WTC11 (cell line): ENCODE measurements around the gene PIGZ.

Source experiments
- FOXK1 ChIP-seq: sonication (generic); formaldehyde crosslinking; IDR thresholded peaks from 2 replicates; pipeline ENCODE4 v1.8.0; 2022; ENCODE audit warnings: mild to moderate bottlenecking, moderate library complexity, missing genetic modification reagents
- TEAD4 ChIP-seq: sonication (generic); formaldehyde crosslinking; IDR thresholded peaks from 2 replicates; pipeline ENCODE4 v1.8.0; 2022; ENCODE audit warnings: mild to moderate bottlenecking, missing genetic modification reagents
- TF ChIP-seq, protein P1 (sequence below): sonication (generic); formaldehyde crosslinking; IDR thresholded peaks from 2 replicates; pipeline ENCODE4 v1.8.0; 2022; ENCODE audit warnings: mild to moderate bottlenecking, missing genetic modification reagents
- TF ChIP-seq, protein P2 (sequence below): sonication (generic); formaldehyde crosslinking; IDR thresholded peaks from 2 replicates; pipeline ENCODE4 v1.8.0; 2023; ENCODE audit warnings: mild to moderate bottlenecking, missing genetic modification reagents
- TF ChIP-seq, protein P3 (sequence below): sonication (generic); formaldehyde crosslinking; conservative IDR thresholded peaks from 2 replicates; pipeline ENCODE4 v1.8.1; 2023; ENCODE audit warnings: mild to moderate bottlenecking, low read depth, missing genetic modification reagents, moderate library complexity
- TF ChIP-seq, protein P4 (sequence below): fragments of 200-600 bp; IDR thresholded peaks from 2 replicates; pipeline ENCODE4 v1.8.0; 2022; ENCODE audit warnings: antibody characterized with exemption
- TF ChIP-seq, protein P5 (sequence below): sonication (generic); formaldehyde crosslinking; IDR thresholded peaks from 2 replicates; pipeline ENCODE4 v1.8.0; 2022; ENCODE audit warnings: mild to moderate bottlenecking, missing genetic modification reagents
- TF ChIP-seq, protein P6 (sequence below): sonication (generic); formaldehyde crosslinking; IDR thresholded peaks from 2 replicates; pipeline ENCODE4 v1.8.0; 2023; ENCODE audit warnings: missing genetic modification reagents, mild to moderate bottlenecking, borderline replicate concordance

DNA sequence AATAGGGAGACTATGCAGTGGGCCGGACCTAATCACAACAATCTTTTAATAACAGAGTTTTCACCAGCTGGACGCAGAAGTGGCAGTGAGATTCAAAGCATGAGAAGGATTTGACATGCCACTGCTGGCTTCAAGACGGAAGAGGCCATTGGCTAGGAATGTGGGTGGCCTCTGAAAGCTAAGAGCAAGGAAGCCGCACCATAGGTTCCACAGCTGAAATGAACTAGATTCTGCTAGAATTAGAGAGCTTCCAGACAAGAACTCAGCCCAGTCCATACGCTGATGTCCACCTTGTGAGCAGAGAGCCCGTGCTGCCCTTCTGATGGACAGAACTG is 19.4 kb downstream of the PIGZ start:
- TF ChIP-seq, protein P1, sequence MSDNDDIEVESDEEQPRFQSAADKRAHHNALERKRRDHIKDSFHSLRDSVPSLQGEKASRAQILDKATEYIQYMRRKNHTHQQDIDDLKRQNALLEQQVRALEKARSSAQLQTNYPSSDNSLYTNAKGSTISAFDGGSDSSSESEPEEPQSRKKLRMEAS (CRISPR knock-in tag): no peak
- TF ChIP-seq, protein P2, sequence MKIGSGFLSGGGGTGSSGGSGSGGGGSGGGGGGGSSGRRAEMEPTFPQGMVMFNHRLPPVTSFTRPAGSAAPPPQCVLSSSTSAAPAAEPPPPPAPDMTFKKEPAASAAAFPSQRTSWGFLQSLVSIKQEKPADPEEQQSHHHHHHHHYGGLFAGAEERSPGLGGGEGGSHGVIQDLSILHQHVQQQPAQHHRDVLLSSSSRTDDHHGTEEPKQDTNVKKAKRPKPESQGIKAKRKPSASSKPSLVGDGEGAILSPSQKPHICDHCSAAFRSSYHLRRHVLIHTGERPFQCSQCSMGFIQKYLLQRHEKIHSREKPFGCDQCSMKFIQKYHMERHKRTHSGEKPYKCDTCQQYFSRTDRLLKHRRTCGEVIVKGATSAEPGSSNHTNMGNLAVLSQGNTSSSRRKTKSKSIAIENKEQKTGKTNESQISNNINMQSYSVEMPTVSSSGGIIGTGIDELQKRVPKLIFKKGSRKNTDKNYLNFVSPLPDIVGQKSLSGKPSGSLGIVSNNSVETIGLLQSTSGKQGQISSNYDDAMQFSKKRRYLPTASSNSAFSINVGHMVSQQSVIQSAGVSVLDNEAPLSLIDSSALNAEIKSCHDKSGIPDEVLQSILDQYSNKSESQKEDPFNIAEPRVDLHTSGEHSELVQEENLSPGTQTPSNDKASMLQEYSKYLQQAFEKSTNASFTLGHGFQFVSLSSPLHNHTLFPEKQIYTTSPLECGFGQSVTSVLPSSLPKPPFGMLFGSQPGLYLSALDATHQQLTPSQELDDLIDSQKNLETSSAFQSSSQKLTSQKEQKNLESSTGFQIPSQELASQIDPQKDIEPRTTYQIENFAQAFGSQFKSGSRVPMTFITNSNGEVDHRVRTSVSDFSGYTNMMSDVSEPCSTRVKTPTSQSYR (CRISPR knock-in tag): no peak
- no peak for TF ChIP-seq TEAD4 (CRISPR knock-in tag)
- TF ChIP-seq, protein P3, sequence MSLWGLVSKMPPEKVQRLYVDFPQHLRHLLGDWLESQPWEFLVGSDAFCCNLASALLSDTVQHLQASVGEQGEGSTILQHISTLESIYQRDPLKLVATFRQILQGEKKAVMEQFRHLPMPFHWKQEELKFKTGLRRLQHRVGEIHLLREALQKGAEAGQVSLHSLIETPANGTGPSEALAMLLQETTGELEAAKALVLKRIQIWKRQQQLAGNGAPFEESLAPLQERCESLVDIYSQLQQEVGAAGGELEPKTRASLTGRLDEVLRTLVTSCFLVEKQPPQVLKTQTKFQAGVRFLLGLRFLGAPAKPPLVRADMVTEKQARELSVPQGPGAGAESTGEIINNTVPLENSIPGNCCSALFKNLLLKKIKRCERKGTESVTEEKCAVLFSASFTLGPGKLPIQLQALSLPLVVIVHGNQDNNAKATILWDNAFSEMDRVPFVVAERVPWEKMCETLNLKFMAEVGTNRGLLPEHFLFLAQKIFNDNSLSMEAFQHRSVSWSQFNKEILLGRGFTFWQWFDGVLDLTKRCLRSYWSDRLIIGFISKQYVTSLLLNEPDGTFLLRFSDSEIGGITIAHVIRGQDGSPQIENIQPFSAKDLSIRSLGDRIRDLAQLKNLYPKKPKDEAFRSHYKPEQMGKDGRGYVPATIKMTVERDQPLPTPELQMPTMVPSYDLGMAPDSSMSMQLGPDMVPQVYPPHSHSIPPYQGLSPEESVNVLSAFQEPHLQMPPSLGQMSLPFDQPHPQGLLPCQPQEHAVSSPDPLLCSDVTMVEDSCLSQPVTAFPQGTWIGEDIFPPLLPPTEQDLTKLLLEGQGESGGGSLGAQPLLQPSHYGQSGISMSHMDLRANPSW (CRISPR knock-in tag): no peak
- TF ChIP-seq, protein P4, sequence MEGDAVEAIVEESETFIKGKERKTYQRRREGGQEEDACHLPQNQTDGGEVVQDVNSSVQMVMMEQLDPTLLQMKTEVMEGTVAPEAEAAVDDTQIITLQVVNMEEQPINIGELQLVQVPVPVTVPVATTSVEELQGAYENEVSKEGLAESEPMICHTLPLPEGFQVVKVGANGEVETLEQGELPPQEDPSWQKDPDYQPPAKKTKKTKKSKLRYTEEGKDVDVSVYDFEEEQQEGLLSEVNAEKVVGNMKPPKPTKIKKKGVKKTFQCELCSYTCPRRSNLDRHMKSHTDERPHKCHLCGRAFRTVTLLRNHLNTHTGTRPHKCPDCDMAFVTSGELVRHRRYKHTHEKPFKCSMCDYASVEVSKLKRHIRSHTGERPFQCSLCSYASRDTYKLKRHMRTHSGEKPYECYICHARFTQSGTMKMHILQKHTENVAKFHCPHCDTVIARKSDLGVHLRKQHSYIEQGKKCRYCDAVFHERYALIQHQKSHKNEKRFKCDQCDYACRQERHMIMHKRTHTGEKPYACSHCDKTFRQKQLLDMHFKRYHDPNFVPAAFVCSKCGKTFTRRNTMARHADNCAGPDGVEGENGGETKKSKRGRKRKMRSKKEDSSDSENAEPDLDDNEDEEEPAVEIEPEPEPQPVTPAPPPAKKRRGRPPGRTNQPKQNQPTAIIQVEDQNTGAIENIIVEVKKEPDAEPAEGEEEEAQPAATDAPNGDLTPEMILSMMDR: no peak
- TF ChIP-seq, protein P5, sequence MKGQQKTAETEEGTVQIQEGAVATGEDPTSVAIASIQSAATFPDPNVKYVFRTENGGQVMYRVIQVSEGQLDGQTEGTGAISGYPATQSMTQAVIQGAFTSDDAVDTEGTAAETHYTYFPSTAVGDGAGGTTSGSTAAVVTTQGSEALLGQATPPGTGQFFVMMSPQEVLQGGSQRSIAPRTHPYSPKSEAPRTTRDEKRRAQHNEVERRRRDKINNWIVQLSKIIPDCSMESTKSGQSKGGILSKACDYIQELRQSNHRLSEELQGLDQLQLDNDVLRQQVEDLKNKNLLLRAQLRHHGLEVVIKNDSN: no peak
- no peak for TF ChIP-seq FOXK1 (CRISPR knock-in tag)
- TF ChIP-seq, protein P6, sequence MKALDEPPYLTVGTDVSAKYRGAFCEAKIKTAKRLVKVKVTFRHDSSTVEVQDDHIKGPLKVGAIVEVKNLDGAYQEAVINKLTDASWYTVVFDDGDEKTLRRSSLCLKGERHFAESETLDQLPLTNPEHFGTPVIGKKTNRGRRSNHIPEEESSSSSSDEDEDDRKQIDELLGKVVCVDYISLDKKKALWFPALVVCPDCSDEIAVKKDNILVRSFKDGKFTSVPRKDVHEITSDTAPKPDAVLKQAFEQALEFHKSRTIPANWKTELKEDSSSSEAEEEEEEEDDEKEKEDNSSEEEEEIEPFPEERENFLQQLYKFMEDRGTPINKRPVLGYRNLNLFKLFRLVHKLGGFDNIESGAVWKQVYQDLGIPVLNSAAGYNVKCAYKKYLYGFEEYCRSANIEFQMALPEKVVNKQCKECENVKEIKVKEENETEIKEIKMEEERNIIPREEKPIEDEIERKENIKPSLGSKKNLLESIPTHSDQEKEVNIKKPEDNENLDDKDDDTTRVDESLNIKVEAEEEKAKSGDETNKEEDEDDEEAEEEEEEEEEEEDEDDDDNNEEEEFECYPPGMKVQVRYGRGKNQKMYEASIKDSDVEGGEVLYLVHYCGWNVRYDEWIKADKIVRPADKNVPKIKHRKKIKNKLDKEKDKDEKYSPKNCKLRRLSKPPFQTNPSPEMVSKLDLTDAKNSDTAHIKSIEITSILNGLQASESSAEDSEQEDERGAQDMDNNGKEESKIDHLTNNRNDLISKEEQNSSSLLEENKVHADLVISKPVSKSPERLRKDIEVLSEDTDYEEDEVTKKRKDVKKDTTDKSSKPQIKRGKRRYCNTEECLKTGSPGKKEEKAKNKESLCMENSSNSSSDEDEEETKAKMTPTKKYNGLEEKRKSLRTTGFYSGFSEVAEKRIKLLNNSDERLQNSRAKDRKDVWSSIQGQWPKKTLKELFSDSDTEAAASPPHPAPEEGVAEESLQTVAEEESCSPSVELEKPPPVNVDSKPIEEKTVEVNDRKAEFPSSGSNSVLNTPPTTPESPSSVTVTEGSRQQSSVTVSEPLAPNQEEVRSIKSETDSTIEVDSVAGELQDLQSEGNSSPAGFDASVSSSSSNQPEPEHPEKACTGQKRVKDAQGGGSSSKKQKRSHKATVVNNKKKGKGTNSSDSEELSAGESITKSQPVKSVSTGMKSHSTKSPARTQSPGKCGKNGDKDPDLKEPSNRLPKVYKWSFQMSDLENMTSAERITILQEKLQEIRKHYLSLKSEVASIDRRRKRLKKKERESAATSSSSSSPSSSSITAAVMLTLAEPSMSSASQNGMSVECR (CRISPR knock-in tag): no peak
